NCI-H345 treated with DMSO at 0.1 percent for 48 hours (cell line): ENCODE results near the gene HGF.

Experiments used
- DNase-seq: peaks from one replicate; lab custom pipeline; 2025; ENCODE audit not compliant: unreplicated experiment; lab: John Stamatoyannopoulos, UW

The HGF gene

DNA sequence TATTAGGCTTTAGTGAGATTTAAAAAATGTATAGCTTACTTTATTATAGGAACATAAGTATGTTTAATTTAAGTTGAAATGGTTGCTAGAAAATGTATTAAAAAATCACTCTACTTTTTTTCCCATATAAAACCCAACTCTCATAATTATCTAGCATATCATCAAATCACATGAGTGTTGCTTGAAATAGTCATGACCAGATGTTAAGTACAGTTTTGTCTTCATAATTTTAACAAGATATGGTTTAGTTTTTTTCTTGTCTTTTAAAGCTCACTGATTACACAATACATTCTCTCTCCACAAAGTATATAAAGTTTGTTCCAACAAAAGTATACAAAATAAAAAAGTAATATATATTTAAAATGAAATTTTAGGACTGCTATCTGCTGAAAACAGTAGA lies 82.8 kb downstream of the HGF start:
- DNase-seq: no peak

DNA sequence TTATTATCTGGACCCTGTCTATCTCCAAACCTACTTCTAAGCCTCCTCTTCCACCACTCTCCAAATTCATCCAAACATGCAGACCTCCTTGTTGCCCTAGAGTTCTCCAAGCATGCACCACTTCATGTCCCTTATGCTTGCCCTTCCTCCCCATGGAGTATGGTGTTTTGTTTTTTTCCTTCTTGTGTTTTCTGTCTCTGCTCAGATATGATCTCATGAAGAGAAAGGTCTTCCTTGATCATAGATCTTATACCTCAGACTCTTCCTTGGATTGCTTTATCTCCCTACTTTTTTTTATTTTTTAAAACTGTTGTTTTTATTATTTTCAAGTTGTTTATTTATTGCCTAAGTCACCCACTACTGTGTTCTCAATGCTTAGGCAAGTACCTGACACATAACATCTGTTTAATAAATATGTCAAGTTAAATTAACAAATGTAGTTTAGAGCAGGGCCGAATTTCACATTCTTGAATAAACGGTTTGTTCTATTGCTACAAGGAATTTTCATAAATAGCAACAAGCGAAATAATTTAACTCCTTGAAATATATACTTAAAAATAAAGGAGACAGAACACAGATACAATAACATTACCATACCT lies 84.5 kb downstream of the HGF start:
- DNase-seq: no peak

DNA sequence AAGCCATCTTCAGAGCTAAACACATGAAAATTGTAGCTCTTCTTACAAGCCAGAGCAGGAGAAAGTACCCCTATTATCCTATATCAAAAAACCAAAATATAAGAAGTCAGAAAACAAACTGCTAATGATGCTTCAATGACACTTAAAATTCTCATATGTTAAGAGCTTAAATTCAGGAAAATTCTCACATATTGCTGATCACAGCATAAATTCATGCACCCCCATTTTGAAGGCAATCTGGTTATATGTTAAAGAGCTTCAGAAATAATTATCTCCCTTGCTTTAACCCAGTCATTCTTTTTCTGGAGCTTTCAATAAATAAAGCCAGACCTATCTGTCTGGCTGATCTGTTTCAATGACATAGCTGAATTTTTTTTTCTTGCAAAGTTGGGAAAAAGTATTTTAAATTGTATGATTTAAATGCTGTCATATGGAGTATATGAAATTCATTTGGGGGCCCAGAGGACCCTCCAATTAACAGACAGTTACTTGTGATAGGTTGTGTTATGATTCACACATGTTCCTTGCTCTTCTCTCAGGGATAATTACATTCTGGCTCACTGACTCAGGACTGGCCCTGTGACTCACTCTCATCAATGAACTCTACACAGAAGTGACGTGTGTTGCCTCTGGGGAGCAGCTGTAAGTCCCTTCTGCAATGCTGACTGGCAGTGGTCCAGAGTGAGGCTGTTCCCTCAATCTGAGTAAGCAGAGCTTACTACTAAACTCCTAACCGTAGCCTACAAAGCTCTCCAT lies 85.2 kb downstream of the HGF start:
- peak; percentile 51 for DNase-seq

- no peak for DNase-seq
These were observed 85.8 kb downstream of the HGF start for GRCh38 chr7:81684033-81684432.

DNA sequence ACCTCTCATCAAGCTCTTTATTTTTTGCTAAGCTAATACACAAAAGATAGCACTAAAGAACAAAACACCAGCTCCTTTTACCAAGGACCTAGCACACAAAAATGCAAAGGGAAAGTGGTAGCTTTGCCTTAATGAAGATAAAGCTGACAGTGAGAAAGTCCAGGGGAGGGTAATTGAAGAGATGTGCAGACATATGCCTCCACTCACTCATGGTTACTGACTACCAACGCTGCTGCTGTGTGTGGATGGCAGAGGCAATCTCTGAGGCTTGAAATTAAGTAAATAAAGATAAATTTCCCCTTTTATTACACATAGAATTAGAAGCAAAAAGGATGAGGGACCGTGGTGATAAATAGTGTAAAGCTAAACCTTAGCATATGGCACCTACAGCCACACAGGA lies 87.0 kb downstream of the HGF start:
- no peak for DNase-seq

DNA sequence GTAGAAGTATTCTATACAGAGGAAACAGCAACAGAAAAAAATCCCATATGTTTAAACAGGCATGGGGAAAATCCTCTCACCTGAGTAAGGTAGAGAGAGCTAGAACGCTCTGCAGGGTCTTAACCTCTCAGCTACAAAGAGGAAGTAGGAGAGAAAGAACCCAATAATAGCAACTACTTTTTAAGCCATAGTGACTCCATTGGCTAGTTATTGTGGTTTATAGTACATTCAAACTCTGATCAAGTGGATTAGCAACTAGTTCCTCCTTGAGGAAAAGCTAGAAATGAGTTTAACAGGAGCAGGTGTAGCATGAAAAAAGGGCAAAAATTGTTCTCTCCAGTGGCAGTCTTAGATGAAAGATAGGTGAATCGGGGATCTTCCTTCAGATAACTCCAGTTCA lies 89.7 kb downstream of the HGF start:
- DNase-seq: no peak

- DNase-seq: no peak
These were observed 93.0 kb downstream of the HGF start for GRCh38 chr7:81676813-81677212.

- no peak for DNase-seq
These were observed 93.6 kb downstream of the HGF start for GRCh38 chr7:81676105-81676811.

GRCh38 chr7:81674431-81674830 lies 95.4 kb downstream of the HGF start:
- no peak for DNase-seq

GRCh38 chr7:81672872-81673271 lies 97.0 kb downstream of the HGF start:
- no peak for DNase-seq

DNA sequence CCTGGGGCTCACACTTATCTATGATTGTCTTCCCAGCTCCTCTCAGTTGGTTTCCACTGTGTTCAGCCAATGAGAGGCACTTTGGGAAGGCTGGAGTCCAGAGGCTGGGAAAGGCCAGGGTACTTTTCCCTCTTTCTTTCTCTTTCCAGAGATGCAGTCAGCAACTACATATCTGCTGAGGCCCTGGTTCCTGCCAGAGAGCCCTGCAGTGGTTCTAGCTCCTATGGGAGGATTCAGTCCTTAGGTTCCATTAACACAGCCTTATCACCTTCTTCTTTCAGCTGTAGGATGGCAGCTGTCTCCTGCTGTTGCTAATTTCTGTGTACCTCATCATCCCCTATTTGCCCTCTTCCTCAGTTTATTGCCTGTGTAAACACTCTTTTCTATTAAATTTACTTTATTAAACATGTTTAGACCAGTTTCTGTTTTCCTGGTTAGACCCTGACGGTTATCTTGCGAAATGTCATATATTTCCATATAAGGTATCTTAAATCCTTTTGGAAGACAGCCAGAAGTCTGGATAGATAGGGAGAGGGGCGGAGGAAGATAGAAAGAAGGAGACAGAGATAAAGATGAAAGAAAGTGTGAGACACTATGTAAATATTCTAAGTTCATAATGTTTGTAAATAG lies 100.3 kb downstream of the HGF start:
- no peak for DNase-seq

DNA sequence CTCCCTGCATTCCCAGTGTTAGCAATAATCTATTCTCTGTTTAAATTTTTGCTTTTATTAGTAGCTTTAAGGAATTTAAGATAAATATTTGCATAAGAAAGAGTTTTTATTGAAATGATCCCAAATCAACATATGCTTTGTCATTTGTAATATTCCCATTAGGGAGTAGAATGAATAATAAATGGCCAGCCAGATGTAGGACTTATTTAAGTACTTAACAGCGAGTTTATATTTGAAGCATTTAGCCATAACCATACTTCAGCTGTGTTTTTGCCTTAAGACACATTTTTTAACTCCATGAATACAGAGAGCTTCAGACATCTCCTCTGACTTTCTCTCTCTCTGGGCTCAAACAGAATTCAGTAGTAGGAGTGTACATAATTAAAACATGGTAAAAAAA lies 103.6 kb downstream of the HGF start:
- no peak for DNase-seq

DNA sequence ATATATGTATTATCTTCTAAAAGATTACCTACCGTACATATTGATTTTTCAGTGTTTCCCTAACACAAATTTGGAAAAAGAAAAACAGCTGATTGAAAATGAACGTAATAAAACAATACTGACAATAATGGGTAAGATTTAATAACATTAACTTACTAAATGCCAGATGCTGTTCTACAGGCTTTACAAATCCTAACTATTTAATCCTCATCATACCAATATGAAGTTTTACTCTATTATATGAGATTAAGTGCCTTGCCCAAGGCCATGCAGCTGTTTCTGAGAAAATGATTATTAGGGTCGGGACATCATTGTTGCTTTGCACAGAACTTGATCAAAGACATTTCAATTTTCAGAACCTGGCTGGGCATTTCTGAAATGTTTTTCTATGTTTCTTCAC lies 104.6 kb downstream of the HGF start:
- DNase-seq: no peak

DNA sequence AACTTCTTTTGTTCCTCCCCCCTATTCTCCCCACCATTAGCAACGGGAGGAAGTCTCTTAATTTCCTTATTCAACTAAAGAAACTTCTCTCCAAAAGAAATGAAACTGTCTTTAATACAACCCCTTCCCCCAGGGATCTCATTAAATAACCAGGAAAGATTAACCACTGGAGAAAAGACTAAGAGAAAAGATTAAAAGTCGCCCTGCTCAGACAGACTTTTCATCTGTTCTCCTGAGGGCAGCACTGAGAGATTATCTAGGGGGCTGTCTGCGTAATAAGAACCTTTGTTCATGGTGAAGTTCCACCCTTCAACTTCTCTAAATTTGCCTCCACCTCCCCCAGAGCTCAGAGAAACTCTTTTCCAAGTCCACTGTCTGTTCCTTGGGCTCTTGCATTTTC lies 105.5 kb downstream of the HGF start:
- DNase-seq: no peak

DNA sequence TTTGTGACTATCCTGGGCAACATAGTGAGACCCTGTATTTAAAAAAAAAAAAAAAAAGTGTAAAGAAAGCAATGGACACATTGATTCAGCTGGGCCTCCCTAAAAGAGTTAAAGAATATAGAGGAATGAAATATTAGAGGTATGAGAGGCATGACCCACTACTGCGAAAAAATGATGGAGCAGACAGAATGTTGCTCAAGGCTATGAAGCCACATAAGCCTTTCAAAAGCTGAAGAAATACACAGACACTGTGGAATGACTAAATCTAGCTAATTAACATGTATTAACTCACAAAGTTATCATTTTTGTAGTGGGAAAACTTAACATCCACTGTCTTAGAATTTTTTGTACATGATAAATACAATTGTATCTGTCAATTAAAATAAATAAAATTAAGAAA lies 107.3 kb downstream of the HGF start:
- no peak for DNase-seq

- DNase-seq: no peak
These were observed 110.0 kb downstream of the HGF start for GRCh38 chr7:81659697-81660395.

GRCh38 chr7:81657551-81657950 lies 112.3 kb downstream of the HGF start:
- no peak for DNase-seq

DNA sequence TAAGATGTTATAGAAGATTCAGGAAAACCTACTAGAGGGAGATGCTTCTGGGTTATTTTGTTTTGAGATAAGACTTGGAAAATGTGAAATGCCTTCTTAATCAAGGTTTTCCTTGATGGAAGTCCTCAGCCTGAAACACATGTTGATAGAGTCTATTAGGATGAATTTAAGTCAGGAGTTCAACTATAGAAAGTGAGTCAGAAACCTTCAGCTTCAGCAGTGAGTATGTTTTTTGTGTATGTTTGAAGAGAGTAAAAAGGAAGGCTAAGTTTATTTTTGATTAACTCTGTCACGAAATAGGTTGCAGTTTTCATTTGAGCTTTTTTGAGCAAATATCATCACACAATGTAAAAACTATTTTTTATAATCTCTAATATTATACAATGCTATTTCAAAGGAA lies 114.6 kb downstream of the HGF start:
- no peak for DNase-seq

DNA sequence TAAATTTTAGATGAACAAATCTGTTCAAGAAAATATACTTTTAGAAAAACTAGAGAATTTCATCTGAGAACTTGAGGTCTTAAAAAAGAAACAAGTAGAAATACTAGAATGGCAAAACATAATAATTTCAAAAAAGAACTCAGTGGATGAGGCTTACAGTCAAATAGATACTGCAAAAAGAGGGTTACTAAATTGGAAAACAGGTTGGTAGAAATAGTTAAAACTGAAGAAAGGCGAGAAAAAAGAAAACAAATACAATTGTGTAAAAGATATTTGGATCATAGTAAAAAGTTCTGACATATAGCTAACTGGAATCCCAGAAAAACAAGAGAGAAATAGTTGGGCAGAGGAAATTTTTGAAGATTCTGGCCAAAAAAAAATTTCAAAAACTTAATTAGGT lies 117.6 kb downstream of the HGF start:
- DNase-seq: no peak
